Measurements from ENCODE around the gene SP5. TPM values are rescaled to one million over a fixed set of nuclear protein-coding genes. Genes with fewer than 3 reads are reported as not detected.

The SP5 gene
- total RNA-seq, 1 experiment from 2014 or later = 0.98 TPM

- Histone ChIP-seq H3K9me3 (ENCODE audit: control insufficient read depth in 1 of 2, insufficient read depth in 1 of 2, low read depth in 1 of 2, low read length in 2 of 2) (no peaks in the 10 kb centered on the region), H3K4me3 (replicated peaks in 1 of 2; ENCODE audit: low read depth in 1 of 2, low read length in 2 of 2) (peak overlapping the region in 1 of 2 experiments; percentile 32; a peak in 2 of 4 replicates), H2AFZ (ENCODE audit: low read depth, low read length, poor library complexity, severe bottlenecking) (peak overlapping the region; percentile 83), H3K27ac (ENCODE audit: low read depth, low read length) (peak overlapping the region; percentile 19; the same call in 1 of the 2 replicates), H4K20me1 (ENCODE audit: insufficient read depth) (no peaks in the 10 kb centered on the region), H3K27me3 (ENCODE audit: insufficient read depth, low read length) (no peaks in the 10 kb centered on the region), H3K9ac (ENCODE audit: low read length) (peak overlapping the region; percentile 20; the same call in 1 of the 2 replicates), H3K79me2 (ENCODE audit: insufficient read depth, low read length) (no peaks in the 10 kb centered on the region), H3K9me2 (ENCODE audit: insufficient read depth) (no peaks in the 10 kb centered on the region), H3K4me2 (ENCODE audit: low read length) (peak overlapping the region; percentile 55), H3K36me3 (ENCODE audit: control insufficient read depth in 1 of 2, insufficient read depth in 2 of 2, low read length in 2 of 2) (no peaks in the 10 kb centered on the region), H3K4me1 (ENCODE audit: control insufficient read depth in 1 of 2, insufficient read depth in 2 of 2, low read length in 2 of 2) (peaks cover 8 to 18% of the 10 kb centered on the region in 2 experiments)
- BruUV-seq (replicated peaks) = no TSS peak
- ChIA-PET POLR2A (no interaction called here), CTCF (no interaction called here), RAD21 (ENCODE audit: low non-redundant PET in 1 of 2, low total read pairs in 2 of 2, uncharacterized antibody in 2 of 2, unreplicated experiment in 2 of 2) (no interaction called here)
- DNase-seq (ENCODE audit: low read depth, low spot score) (peak; percentile 57), ATAC-seq (peak; percentile 91)
- intact Hi-C loops (cut with micrococcal nuclease) = no loop called here
- no peak for TF ChIP-seq ZBTB33 (IDR thresholded peaks at IDR 0.05; ENCODE audit: extremely low read depth, insufficient replicate concordance, low read length)
- no peak for TF ChIP-seq MAX (IDR thresholded peaks at IDR 0.05)
- 0 out of 2 replicates have a peak, but pooled peaks have one; percentile 16 for TF ChIP-seq CEBPB (IDR thresholded peaks at IDR 0.05; ENCODE audit: low read depth)
- TF ChIP-seq SP1 (IDR thresholded peaks at IDR 0.05; ENCODE audit: low read depth) = no peak
- TF ChIP-seq ELF1 (IDR thresholded peaks at IDR 0.05; ENCODE audit: borderline replicate concordance, low read depth) = no peak
- TF ChIP-seq EZH2 (IDR thresholded peaks at IDR 0.05) = no peak
- TF ChIP-seq FOSL1 (IDR thresholded peaks at IDR 0.05; ENCODE audit: low read depth) = peak; percentile 61
- TF ChIP-seq CBX3 (IDR thresholded peaks at IDR 0.05; ENCODE audit: low read depth) = peak; percentile 27; the same call in 1 of the 2 replicates
Measured at GRCh38 chr2:170739048-170739447, 23.9 kb downstream of the SP5 start.
